ENCODE results near the gene ESPL1. TPM values are rescaled to one million over a fixed set of nuclear protein-coding genes. Genes with fewer than 3 reads are reported as not detected.
A peak's percentile ranks its signal among the peaks of the same experiment; 100 is the strongest.

ESPL1 gene
- total RNA-seq, 2 experiments from 2014 or later: 126 TPM

- Mint-ChIP-seq H3K4me3 (no peak overlapping the region), H3K9me3 (ENCODE audit: insufficient read depth) (no peaks in the 10 kb centered on the region), H3K4me1 (ENCODE audit: low read depth) (peaks cover 34% of the 10 kb centered on the region), H3K36me3 (ENCODE audit: low read depth) (peaks cover 27% of the 10 kb centered on the region), H3K27me3 (ENCODE audit: low read depth) (no peaks in the 10 kb centered on the region), H3K27ac (no peak overlapping the region)
- CTCF ChIA-PET: interaction anchor here (2.0 to 10.0 kb wide), 4 partner anchors 11 to 106 kb away, joined by 5 to 401 read pairs (median 60); partner anchors contain the start of gene AAAS
- no peak for ATAC-seq
- DNase-seq: no peak
- POLR2A ChIA-PET: interaction anchor here (0.6 to 7.3 kb wide), 6 partner anchors 13 to 57 kb away, joined by 3 to 88 read pairs (median 9); partner anchors contain the start of genes AAAS and MYG1
Measured at GRCh38 chr12:53265783-53266182, 2.3 kb upstream of the ESPL1 start.

GRCh38 chr12:53267306-53267998 lies 647 bp upstream of the ESPL1 start:
- Mint-ChIP-seq H3K27me3 (ENCODE audit: low read depth) (no peaks in the 10 kb centered on the region), H3K36me3 (ENCODE audit: low read depth) (peaks cover 41% of the 10 kb centered on the region), H3K4me1 (ENCODE audit: low read depth) (peaks cover 44% of the 10 kb centered on the region), H3K27ac (peak overlapping the region; percentile 98), H3K4me3 (peak overlapping the region; percentile 98), H3K9me3 (ENCODE audit: insufficient read depth) (no peaks in the 10 kb centered on the region)
- DNase-seq (peak; percentile 43), ATAC-seq (peak; percentile 52)
- CTCF ChIA-PET: interaction anchor here (0.6 to 10.0 kb wide), 40 partner anchors 8 to 214 kb away, joined by 3 to 401 read pairs (median 6); partner anchors contain the start of genes AAAS, CSAD, MYG1 and PFDN5
- POLR2A ChIA-PET: interaction anchor here (0.5 to 7.3 kb wide), 21 partner anchors 11 to 183 kb away, joined by 3 to 88 read pairs (median 5); partner anchors contain the start of genes CSAD, MYG1, PFDN5 and ZNF740

- peaks cover 47% of the 10 kb centered on the region for H3K36me3 Mint-ChIP-seq (ENCODE audit: low read depth)
- DNase-seq (no peak), ATAC-seq (no peak)
- peak overlapping the region; percentile 98 for H3K27ac Mint-ChIP-seq
- H3K27me3 Mint-ChIP-seq (ENCODE audit: low read depth): no peaks in the 10 kb centered on the region
- ChIA-PET CTCF (interaction anchor here (0.7 to 10.0 kb wide), 25 partner anchors 9 to 215 kb away, joined by 3 to 401 read pairs (median 6); partner anchors contain the start of genes AAAS, CSAD, MYG1 and PFDN5), POLR2A (interaction anchor here (0.5 to 7.3 kb wide), 17 partner anchors 10 to 186 kb away, joined by 3 to 88 read pairs (median 8); partner anchors contain the start of genes CSAD, MYG1, PFDN5 and ZNF740)
- H3K4me3 Mint-ChIP-seq: peak overlapping the region; percentile 98
- H3K9me3 Mint-ChIP-seq (ENCODE audit: insufficient read depth): no peaks in the 10 kb centered on the region
- H3K4me1 Mint-ChIP-seq (ENCODE audit: low read depth): peaks cover 48% of the 10 kb centered on the region
Measured at GRCh38 chr12:53268630-53269562, 797 bp downstream of the ESPL1 start.

- peaks cover 40% of the 10 kb centered on the region for H3K4me1 Mint-ChIP-seq (ENCODE audit: low read depth)
- no peak overlapping the region for H3K4me3 Mint-ChIP-seq
- ATAC-seq: no peak
- DNase-seq: no peak
- ChIA-PET POLR2A (no interaction called here), CTCF (interaction anchor here (10.0 kb wide), 1 partner anchor 60 kb away, joined by 401 read pairs; no protein-coding TSS in a partner anchor)
- H3K27ac Mint-ChIP-seq: no peak overlapping the region
- H3K9me3 Mint-ChIP-seq (ENCODE audit: insufficient read depth): no peaks in the 10 kb centered on the region
- no peaks in the 10 kb centered on the region for H3K27me3 Mint-ChIP-seq (ENCODE audit: low read depth)
- peaks cover 79% of the 10 kb centered on the region for H3K36me3 Mint-ChIP-seq (ENCODE audit: low read depth)
Measured at GRCh38 chr12:53274445-53274844, 6.3 kb downstream of the ESPL1 start.

- Mint-ChIP-seq H3K36me3 (ENCODE audit: low read depth) (peaks cover 72% of the 10 kb centered on the region), H3K4me3 (no peak overlapping the region), H3K27ac (peak overlapping the region; percentile 20), H3K9me3 (ENCODE audit: insufficient read depth) (no peaks in the 10 kb centered on the region), H3K27me3 (ENCODE audit: low read depth) (no peaks in the 10 kb centered on the region), H3K4me1 (ENCODE audit: low read depth) (peaks cover 22% of the 10 kb centered on the region)
- DNase-seq (no peak), ATAC-seq (no peak)
- CTCF ChIA-PET: interaction anchor here (3.3 kb wide), 1 partner anchor 8 kb away, joined by 21 read pairs; the partner anchor contains the start of gene ESPL1
- POLR2A ChIA-PET: interaction anchor here (0.9 to 5.2 kb wide), 2 partner anchors 8 to 23 kb away, joined by 3 to 24 read pairs; partner anchors contain the start of genes ESPL1 and MYG1
Measured at GRCh38 chr12:53276511-53276910, 8.4 kb downstream of the ESPL1 start.

- no peaks in the 10 kb centered on the region for H3K9me3 Mint-ChIP-seq (ENCODE audit: insufficient read depth)
- DNase-seq: no peak
- no peak overlapping the region for H3K27ac Mint-ChIP-seq
- H3K36me3 Mint-ChIP-seq (ENCODE audit: low read depth): peaks cover 72% of the 10 kb centered on the region
- no peak for ATAC-seq
- no peak overlapping the region for H3K4me3 Mint-ChIP-seq
- H3K4me1 Mint-ChIP-seq (ENCODE audit: low read depth): peaks cover 13% of the 10 kb centered on the region
- ChIA-PET CTCF (interaction anchor here (1.0 to 3.3 kb wide), 6 partner anchors 9 to 212 kb away, joined by 3 to 21 read pairs (median 4); partner anchors contain the start of gene ESPL1), POLR2A (interaction anchor here (1.2 to 5.2 kb wide), 4 partner anchors 8 to 46 kb away, joined by 3 to 24 read pairs (median 5); partner anchors contain the start of genes ESPL1 and PFDN5)
- no peaks in the 10 kb centered on the region for H3K27me3 Mint-ChIP-seq (ENCODE audit: low read depth)
Measured at GRCh38 chr12:53277981-53278380, 9.9 kb downstream of the ESPL1 start.

GRCh38 chr12:53279283-53279869 lies 11.3 kb downstream of the ESPL1 start:
- ATAC-seq: no peak
- H3K36me3 Mint-ChIP-seq (ENCODE audit: low read depth): peaks cover 80% of the 10 kb centered on the region
- no peak overlapping the region for H3K4me3 Mint-ChIP-seq
- peaks cover 7% of the 10 kb centered on the region for H3K4me1 Mint-ChIP-seq (ENCODE audit: low read depth)
- no peak overlapping the region for H3K27ac Mint-ChIP-seq
- no peaks in the 10 kb centered on the region for H3K9me3 Mint-ChIP-seq (ENCODE audit: insufficient read depth)
- ChIA-PET POLR2A (interaction anchor here (0.7 to 5.2 kb wide), 4 partner anchors 10 to 107 kb away, joined by 3 to 24 read pairs (median 4); partner anchors contain the start of gene ESPL1), CTCF (interaction anchor here (1.0 to 3.3 kb wide), 5 partner anchors 10 to 241 kb away, joined by 3 to 21 read pairs (median 3); partner anchors contain the start of gene ESPL1)
- no peaks in the 10 kb centered on the region for H3K27me3 Mint-ChIP-seq (ENCODE audit: low read depth)
- no peak for DNase-seq

- Mint-ChIP-seq H3K36me3 (ENCODE audit: low read depth) (peaks cover 78% of the 10 kb centered on the region), H3K27me3 (ENCODE audit: low read depth) (no peaks in the 10 kb centered on the region), H3K4me3 (no peak overlapping the region), H3K9me3 (ENCODE audit: insufficient read depth) (no peaks in the 10 kb centered on the region), H3K4me1 (ENCODE audit: low read depth) (peaks cover 4% of the 10 kb centered on the region), H3K27ac (no peak overlapping the region)
- ChIA-PET CTCF (interaction anchor here (0.6 to 1.2 kb wide), 3 partner anchors 44 to 241 kb away, joined by 3 read pairs; no protein-coding TSS in a partner anchor), POLR2A (interaction anchor here (0.7 to 5.2 kb wide), 3 partner anchors 10 to 108 kb away, joined by 3 to 24 read pairs (median 4); partner anchors contain the start of gene ESPL1)
- ATAC-seq: no peak
- DNase-seq: no peak
Measured at GRCh38 chr12:53279888-53280498, 11.9 kb downstream of the ESPL1 start.

- H3K27ac Mint-ChIP-seq: peak overlapping the region; percentile 46
- POLR2A ChIA-PET: interaction anchor here (0.6 to 1.2 kb wide), 2 partner anchors 9 to 26 kb away, joined by 3 to 4 read pairs; no protein-coding TSS in a partner anchor
Measured at GRCh38 chr12:53286448-53286847, 18.3 kb downstream of the ESPL1 start.

GRCh38 chr12:53287741-53288216 lies 19.7 kb downstream of the ESPL1 start:
- peak; percentile 86 for ATAC-seq
- Mint-ChIP-seq H3K27ac (peak overlapping the region; percentile 22), H3K9me3 (ENCODE audit: insufficient read depth) (no peaks in the 10 kb centered on the region), H3K27me3 (ENCODE audit: low read depth) (no peaks in the 10 kb centered on the region), H3K4me1 (ENCODE audit: low read depth) (peaks cover 4% of the 10 kb centered on the region), H3K4me3 (no peak overlapping the region), H3K36me3 (ENCODE audit: low read depth) (peaks cover 71% of the 10 kb centered on the region)
- DNase-seq: peak; percentile 74
- ChIA-PET POLR2A (no interaction called here), CTCF (interaction anchor here (0.6 to 13.8 kb wide), 13 partner anchors 11 to 222 kb away, joined by 3 to 192 read pairs (median 4); partner anchors contain the start of genes AAAS, ESPL1, ITGB7 and MYG1)

More at GRCh38 chr12:53286448-53286847, 18.3 kb downstream of the ESPL1 start:
- H3K4me1 Mint-ChIP-seq (ENCODE audit: low read depth): peaks cover 4% of the 10 kb centered on the region
- DNase-seq: no peak
- H3K36me3 Mint-ChIP-seq (ENCODE audit: low read depth): peaks cover 70% of the 10 kb centered on the region
- no peaks in the 10 kb centered on the region for H3K9me3 Mint-ChIP-seq (ENCODE audit: insufficient read depth)
- ATAC-seq: no peak
- CTCF ChIA-PET: interaction anchor here (0.9 to 13.8 kb wide), 9 partner anchors 16 to 127 kb away, joined by 3 to 192 read pairs (median 4); partner anchors contain the start of genes AAAS, ESPL1 and ITGB7
- no peak overlapping the region for H3K4me3 Mint-ChIP-seq
- no peaks in the 10 kb centered on the region for H3K27me3 Mint-ChIP-seq (ENCODE audit: low read depth)
